Ascending aorta (tissue), 2 donors: ENCODE results near the gene DHRS3. TPM values are rescaled to one million over a fixed set of nuclear protein-coding genes. Genes with fewer than 3 reads are reported as not detected.

Source experiments
- DNase-seq, 2 donors: peaks; one replicate each; pipeline ENCODE4 v3.0.0-alpha.2; 2019; ENCODE audit warnings: low spot score in 2 of 2
- H3K27ac ChIP-seq, 2 donors: fragments of 200-600 bp; sonication (generic); one replicate each; pipeline ENCODE4 v1.5.1; 2016 to 2017; ENCODE audit warnings: mild to moderate bottlenecking in 1 of 2
- H3K27me3 ChIP-seq: fragments of 200-600 bp; sonication (generic); one replicate; pipeline ENCODE4 v1.5.1; 2017
- H3K36me3 ChIP-seq, 2 donors: fragments of 200-600 bp; sonication (generic); one replicate each; pipeline ENCODE4 v1.5.1; 2016
- H3K4me1 ChIP-seq, 2 donors: fragments of 200-600 bp; sonication (generic); one replicate each; pipeline ENCODE4 v1.5.1; 2016 to 2017; ENCODE audit warnings: mild to moderate bottlenecking in 1 of 2
- H3K4me3 ChIP-seq, 2 donors: fragments of 200-600 bp; sonication (generic); one replicate each; pipeline ENCODE4 v1.5.1; 2016 to 2017; ENCODE audit warnings: mild to moderate bottlenecking in 1 of 2
- H3K9me3 ChIP-seq, 2 donors: fragments of 200-600 bp; sonication (generic); one replicate each; pipeline ENCODE4 v1.5.1; 2016
- intact Hi-C: fragments of 100-400 bp; cut with DNase I; formaldehyde crosslinking; loops from one replicate; pipeline ENCODE4 v1.15.1; 2023
- total RNA-seq: library from RNA; depleted of rRNA; stranded (reverse); fragments of >200 nt; gene quantifications from one replicate; pipeline ENCODE4 v1.1.0, GENCODE V29; 2016
- TF ChIP-seq, protein P1 (sequence below), 3 experiments: fragments of 200-600 bp in 2 of 3; fragments of 450-650 bp in 1 of 3; sonication (generic) in 2 of 3; IDR thresholded peaks; one replicate each; pipeline ENCODE4 v1.5.1; 2016 to 2019; ENCODE audit warnings: antibody characterized with exemption in 3 of 3, mild to moderate bottlenecking in 1 of 3, moderate library complexity in 1 of 3

DHRS3 gene
- total RNA-seq, 1 donor from 2014 or later: 39.4 TPM

GRCh38 chr1:12636098-12636950, 18.3 kb upstream of the DHRS3 start:
- TF ChIP-seq, protein P1, sequence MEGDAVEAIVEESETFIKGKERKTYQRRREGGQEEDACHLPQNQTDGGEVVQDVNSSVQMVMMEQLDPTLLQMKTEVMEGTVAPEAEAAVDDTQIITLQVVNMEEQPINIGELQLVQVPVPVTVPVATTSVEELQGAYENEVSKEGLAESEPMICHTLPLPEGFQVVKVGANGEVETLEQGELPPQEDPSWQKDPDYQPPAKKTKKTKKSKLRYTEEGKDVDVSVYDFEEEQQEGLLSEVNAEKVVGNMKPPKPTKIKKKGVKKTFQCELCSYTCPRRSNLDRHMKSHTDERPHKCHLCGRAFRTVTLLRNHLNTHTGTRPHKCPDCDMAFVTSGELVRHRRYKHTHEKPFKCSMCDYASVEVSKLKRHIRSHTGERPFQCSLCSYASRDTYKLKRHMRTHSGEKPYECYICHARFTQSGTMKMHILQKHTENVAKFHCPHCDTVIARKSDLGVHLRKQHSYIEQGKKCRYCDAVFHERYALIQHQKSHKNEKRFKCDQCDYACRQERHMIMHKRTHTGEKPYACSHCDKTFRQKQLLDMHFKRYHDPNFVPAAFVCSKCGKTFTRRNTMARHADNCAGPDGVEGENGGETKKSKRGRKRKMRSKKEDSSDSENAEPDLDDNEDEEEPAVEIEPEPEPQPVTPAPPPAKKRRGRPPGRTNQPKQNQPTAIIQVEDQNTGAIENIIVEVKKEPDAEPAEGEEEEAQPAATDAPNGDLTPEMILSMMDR (IDR thresholded peaks at IDR 0.05): no peak
- H3K4me1 ChIP-seq: peaks cover 7 to 10% of the 10 kb centered on the region in 2 donors
- no peak for DNase-seq
- H3K36me3 ChIP-seq: no peaks in the 10 kb centered on the region
- peaks cover 13 to 23% of the 10 kb centered on the region in 2 donors for H3K9me3 ChIP-seq
- no peak overlapping the region for H3K4me3 ChIP-seq
- H3K27me3 ChIP-seq: no peaks in the 10 kb centered on the region
- intact Hi-C loops: no loop called here
- peak overlapping the region in 1 of 2 donors; percentile 46 for H3K27ac ChIP-seq

- Histone ChIP-seq H3K27ac (no peak overlapping the region), H3K4me1 (peaks cover 7 to 10% of the 10 kb centered on the region in 2 donors), H3K27me3 (no peaks in the 10 kb centered on the region), H3K4me3 (no peak overlapping the region), H3K36me3 (no peaks in the 10 kb centered on the region), H3K9me3 (peaks cover 0 to 7% of the 10 kb centered on the region in 2 donors)
- no peak for DNase-seq
- intact Hi-C loops: no loop called here
- TF ChIP-seq, protein P1 (IDR thresholded peaks at IDR 0.05): no peak
Measured at GRCh38 chr1:12634696-12635202, 16.7 kb upstream of the DHRS3 start.

- Histone ChIP-seq H3K9me3 (peaks cover 0 to 1% of the 10 kb centered on the region in 2 donors), H3K36me3 (no peaks in the 10 kb centered on the region), H3K4me3 (no peak overlapping the region), H3K4me1 (peaks cover 7 to 10% of the 10 kb centered on the region in 2 donors), H3K27me3 (no peaks in the 10 kb centered on the region), H3K27ac (no peak overlapping the region)
- TF ChIP-seq, protein P1 (IDR thresholded peaks at IDR 0.05): no peak
- DNase-seq: no peak
- intact Hi-C loops: no loop called here
Measured at GRCh38 chr1:12634156-12634555, 16.1 kb upstream of the DHRS3 start.

DNA sequence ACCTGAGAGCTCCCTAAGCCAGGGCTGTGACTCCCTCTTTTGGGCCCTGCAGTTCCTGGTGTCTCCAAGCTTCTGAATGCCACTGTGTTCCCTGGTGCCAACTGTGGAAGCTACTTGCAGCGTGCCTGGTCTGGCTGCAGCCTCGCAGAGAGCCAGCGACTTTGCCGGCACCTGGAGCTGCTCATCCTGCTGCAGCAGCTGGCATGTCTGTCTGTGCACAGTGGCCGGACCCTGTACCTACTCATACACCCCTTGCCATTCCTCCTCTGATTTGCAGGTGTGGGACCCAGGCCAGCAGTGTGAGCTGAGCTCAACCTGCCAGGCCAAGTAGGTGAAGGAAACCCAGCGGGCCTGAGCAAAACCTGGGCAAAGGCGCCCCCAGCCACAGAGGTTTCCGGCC, 13.6 kb upstream of the DHRS3 start:
- TF ChIP-seq, protein P1 (IDR thresholded peaks at IDR 0.05): no peak
- Histone ChIP-seq H3K27ac (no peak overlapping the region), H3K27me3 (no peaks in the 10 kb centered on the region), H3K36me3 (no peaks in the 10 kb centered on the region), H3K4me3 (no peak overlapping the region), H3K9me3 (no peaks in the 10 kb centered on the region), H3K4me1 (peaks cover 3 to 6% of the 10 kb centered on the region in 2 donors)
- intact Hi-C loops: no loop called here
- DNase-seq: no peak

GRCh38 chr1:12630946-12631530, 13.0 kb upstream of the DHRS3 start:
- no peaks in the 10 kb centered on the region for H3K36me3 ChIP-seq
- H3K27ac ChIP-seq: no peak overlapping the region
- intact Hi-C loops: no loop called here
- H3K4me3 ChIP-seq: no peak overlapping the region
- peaks cover 0 to 1% of the 10 kb centered on the region in 2 donors for H3K4me1 ChIP-seq
- no peaks in the 10 kb centered on the region for H3K27me3 ChIP-seq
- H3K9me3 ChIP-seq: no peaks in the 10 kb centered on the region
- no peak for DNase-seq
- TF ChIP-seq, protein P1 (IDR thresholded peaks at IDR 0.05): no peak
